Stimulated activated memory B cell treated with anti-CD40 and anti-IgM and Interleukin-4, amounts not matched to agents 10 μg/mL and 1 μg/mL and 100 μg/mL, for 72 hours (primary cell): Measurements from ENCODE around the gene POPDC2.

ENCODE experiments used
- ATAC-seq: fragments of 150-1000 bp; cut with Tn5 transposase; 2 replicates; pipeline ENCODE4 v1.10.0; 2021
- H3K27ac Mint-ChIP-seq: one replicate; pipeline ENCODE4 v1.8.0; 2022; ENCODE audit warnings: mild to moderate bottlenecking, mixed read lengths
- H3K27me3 Mint-ChIP-seq: one replicate; pipeline ENCODE4 v1.8.0; 2022; ENCODE audit warnings: mixed read lengths
- H3K36me3 Mint-ChIP-seq: one replicate; pipeline ENCODE4 v1.8.0; 2022; ENCODE audit warnings: mixed read lengths
- H3K4me1 Mint-ChIP-seq: one replicate; pipeline ENCODE4 v1.8.0; 2022; ENCODE audit warnings: mixed read lengths
- H3K4me3 Mint-ChIP-seq: one replicate; pipeline ENCODE4 v1.8.0; 2022; ENCODE audit warnings: mild to moderate bottlenecking, moderate library complexity, mixed read lengths
- H3K9me3 Mint-ChIP-seq: one replicate; pipeline ENCODE4 v1.8.0; 2022; ENCODE audit warnings: mixed read lengths

POPDC2 gene

DNA sequence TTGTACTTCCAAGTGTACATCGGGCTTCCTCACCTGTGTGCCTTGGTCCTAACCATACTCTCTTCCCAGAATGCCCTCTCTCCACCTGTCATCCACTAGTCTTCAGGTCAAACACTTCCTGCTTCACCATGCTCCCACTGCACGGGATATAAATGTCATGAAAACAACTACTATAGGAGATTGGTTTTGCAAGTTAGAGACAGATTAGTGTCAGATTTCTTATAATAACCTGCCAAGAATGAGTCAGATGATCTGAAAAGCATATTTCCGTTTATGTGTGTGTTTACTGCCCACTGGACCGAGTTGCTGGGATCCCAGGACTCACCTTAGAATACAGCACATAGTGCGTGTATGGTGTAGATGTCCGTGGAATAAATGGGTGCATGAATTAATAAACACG is 41.3 kb downstream of the POPDC2 start:
- Mint-ChIP-seq H3K4me1 (peaks cover 14% of the 10 kb centered on the region), H3K9me3 (no peaks in the 10 kb centered on the region), H3K27ac (peak overlapping the region; percentile 38), H3K27me3 (no peaks in the 10 kb centered on the region), H3K36me3 (peaks cover 19% of the 10 kb centered on the region), H3K4me3 (no peak overlapping the region)
- no peak for ATAC-seq

DNA sequence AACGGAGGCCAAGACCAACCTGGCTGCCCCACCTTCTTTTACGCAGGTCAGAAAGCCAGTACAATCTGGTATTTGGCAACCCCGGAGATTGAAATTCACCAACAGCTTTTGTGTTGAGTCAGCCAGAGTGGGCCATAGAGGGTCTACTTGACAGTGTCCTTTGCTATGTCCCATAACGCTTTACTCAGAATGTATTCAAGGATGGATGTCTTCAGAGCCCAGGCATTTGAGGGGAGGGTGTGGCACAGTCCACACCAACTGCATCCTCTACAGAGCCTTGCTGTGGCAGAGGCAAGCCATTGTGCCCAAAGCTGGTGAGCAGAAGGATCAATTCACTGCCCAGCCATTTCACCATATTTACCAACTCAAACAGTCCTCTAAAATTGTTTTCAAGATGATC is 44.3 kb downstream of the POPDC2 start:
- Mint-ChIP-seq H3K4me3 (no peak overlapping the region), H3K27ac (no peak overlapping the region), H3K4me1 (peaks cover 14% of the 10 kb centered on the region), H3K27me3 (no peaks in the 10 kb centered on the region), H3K36me3 (peaks cover 39% of the 10 kb centered on the region), H3K9me3 (peaks cover 3% of the 10 kb centered on the region)
- ATAC-seq: no peak

DNA sequence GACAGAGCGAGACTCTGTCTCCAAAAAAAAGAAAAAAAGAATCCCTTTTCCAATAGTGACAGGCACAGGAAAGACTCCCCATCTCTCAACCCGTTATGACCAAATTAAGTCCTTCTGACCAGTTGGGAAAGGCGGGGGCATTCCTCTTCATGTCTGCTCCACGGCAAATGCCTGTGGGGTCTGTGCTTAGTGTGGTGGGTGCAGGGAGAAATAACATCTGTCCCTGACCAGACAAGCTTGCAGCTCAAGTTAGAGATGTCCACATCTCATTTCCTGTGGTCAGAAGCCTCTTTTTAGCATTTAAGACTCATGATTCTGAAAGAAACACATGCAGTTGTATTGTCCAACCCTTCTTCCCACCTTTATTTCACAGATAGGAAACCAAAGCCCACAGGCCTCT is 46.5 kb downstream of the POPDC2 start:
- H3K36me3 Mint-ChIP-seq: peaks cover 38% of the 10 kb centered on the region
- peaks cover 3% of the 10 kb centered on the region for H3K9me3 Mint-ChIP-seq
- no peaks in the 10 kb centered on the region for H3K27me3 Mint-ChIP-seq
- peaks cover 2% of the 10 kb centered on the region for H3K4me1 Mint-ChIP-seq
- no peak for ATAC-seq
- H3K27ac Mint-ChIP-seq: no peak overlapping the region
- H3K4me3 Mint-ChIP-seq: no peak overlapping the region

DNA sequence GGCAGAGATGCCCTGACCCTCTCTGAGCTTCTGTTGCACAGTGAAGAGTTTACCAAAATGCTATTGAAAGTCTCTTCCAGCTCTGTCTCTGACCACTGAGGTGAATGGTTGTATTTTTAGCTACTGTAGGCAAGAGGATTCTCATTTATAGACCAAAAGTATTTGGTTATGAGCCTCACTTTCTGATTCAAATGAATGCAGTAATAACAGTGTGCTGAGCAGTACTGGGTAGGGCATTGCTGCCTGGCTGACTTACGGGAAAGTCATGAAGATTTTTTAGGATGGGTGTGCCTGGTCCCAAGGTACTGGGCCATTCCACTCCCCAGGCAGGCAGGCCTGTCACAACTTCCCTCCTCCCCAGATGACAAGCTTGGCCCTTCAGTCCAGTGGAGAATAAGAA is 47.2 kb downstream of the POPDC2 start:
- Mint-ChIP-seq H3K36me3 (peaks cover 39% of the 10 kb centered on the region), H3K27me3 (no peaks in the 10 kb centered on the region), H3K27ac (no peak overlapping the region)

DNA sequence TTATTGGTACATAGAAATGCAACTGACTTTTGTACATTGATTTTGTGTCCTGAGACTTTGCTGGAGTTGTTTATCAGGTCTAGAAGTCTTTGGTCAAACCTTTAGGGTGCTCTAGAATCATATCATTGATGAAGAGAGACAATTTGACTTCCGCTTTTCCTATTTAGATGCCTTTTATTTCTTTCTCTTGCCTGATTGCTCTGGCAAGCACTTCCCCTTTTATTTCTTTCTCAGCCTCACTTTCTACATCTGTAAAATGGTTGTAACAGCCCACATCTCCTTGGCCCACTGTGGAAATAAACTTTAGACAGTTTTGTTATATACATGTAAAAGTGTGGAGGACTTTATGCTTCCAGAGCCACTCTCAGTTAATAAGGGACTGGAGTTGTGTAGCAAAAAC is 48.7 kb downstream of the POPDC2 start:
- no peak overlapping the region for H3K27ac Mint-ChIP-seq
- peaks cover 50% of the 10 kb centered on the region for H3K36me3 Mint-ChIP-seq
- ATAC-seq: no peak
- H3K9me3 Mint-ChIP-seq: peaks cover 3% of the 10 kb centered on the region
- no peak overlapping the region for H3K4me3 Mint-ChIP-seq
- no peaks in the 10 kb centered on the region for H3K4me1 Mint-ChIP-seq
- H3K27me3 Mint-ChIP-seq: no peaks in the 10 kb centered on the region

More for the DNA sequence above, 47.2 kb downstream of the POPDC2 start:
- no peaks in the 10 kb centered on the region for H3K4me1 Mint-ChIP-seq
- H3K4me3 Mint-ChIP-seq: no peak overlapping the region
- peaks cover 3% of the 10 kb centered on the region for H3K9me3 Mint-ChIP-seq
- no peak for ATAC-seq

DNA sequence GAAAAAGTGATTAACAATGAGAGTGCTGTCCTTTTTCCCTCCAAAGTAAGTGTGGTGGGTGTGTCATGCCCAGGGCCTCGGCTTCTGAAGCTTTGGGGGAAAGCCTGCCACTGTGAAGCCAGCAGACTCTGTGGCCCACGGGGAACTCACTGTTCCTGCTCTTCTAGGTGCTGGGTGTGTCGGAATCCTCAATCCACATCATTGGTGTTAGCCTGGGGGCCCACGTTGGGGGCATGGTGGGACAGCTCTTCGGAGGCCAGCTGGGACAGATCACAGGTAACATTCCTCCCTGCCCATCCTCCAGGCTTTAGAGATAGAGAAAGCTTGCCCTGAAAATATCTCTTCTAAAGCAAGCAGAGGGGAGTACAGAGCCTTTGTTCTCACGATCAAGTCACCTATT is 51.1 kb downstream of the POPDC2 start:
- Mint-ChIP-seq H3K27me3 (no peaks in the 10 kb centered on the region), H3K36me3 (peaks cover 39% of the 10 kb centered on the region), H3K4me1 (no peaks in the 10 kb centered on the region), H3K9me3 (peaks cover 3% of the 10 kb centered on the region), H3K4me3 (no peak overlapping the region), H3K27ac (no peak overlapping the region)
- ATAC-seq: no peak

DNA sequence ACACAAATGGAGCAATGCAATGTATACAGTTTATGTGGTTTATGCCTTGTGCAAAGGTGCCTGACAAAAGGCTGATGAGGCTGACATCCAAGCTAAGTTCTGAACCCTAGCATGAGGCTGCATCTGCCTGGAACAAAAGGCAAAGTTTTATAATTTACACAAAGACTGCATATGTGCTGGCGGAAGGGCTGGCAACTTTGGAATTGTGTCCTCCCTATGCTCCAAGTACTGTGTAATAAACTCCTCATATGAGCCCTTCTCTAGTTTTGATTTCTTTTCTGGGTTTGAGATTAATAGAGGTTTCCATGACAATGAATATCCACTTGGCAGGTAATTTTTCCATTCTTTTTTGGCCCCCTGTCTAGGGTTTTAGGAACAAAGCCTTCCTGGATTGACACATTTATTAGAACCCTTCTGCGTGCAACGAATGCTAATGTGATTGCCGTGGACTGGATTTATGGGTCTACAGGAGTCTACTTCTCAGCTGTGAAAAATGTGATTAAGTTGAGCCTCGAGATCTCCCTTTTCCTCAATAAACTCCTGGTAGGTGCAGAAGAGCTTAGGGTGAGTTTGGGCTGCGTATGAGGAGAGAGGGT is 51.9 kb downstream of the POPDC2 start:
- H3K9me3 Mint-ChIP-seq: peaks cover 3% of the 10 kb centered on the region
- peaks cover 39% of the 10 kb centered on the region for H3K36me3 Mint-ChIP-seq
- no peaks in the 10 kb centered on the region for H3K27me3 Mint-ChIP-seq
- no peak overlapping the region for H3K4me3 Mint-ChIP-seq
- H3K27ac Mint-ChIP-seq: no peak overlapping the region
- ATAC-seq: no peak
- H3K4me1 Mint-ChIP-seq: no peaks in the 10 kb centered on the region

DNA sequence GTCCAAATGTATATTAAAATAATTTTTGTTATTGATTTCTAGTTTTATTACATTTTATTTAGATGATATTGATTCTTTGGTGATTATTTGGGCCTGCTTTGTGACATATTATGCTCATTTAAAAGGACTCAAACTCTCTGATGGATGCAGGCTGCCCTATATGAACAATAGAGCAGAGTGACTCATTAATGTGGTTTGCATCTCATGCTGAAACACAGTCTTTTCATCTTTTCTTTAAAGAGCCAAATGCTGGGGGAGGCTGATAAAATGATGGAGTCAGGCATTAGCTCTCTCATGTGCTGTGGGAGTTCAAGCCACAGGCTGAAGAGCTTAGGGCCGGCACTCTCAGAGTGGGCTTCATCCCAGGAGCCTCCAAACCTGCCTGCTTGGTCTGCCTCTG is 55.5 kb downstream of the POPDC2 start:
- no peaks in the 10 kb centered on the region for H3K9me3 Mint-ChIP-seq
- peaks cover 19% of the 10 kb centered on the region for H3K36me3 Mint-ChIP-seq
- ATAC-seq: no peak
- no peak overlapping the region for H3K27ac Mint-ChIP-seq
- H3K27me3 Mint-ChIP-seq: no peaks in the 10 kb centered on the region
- no peak overlapping the region for H3K4me3 Mint-ChIP-seq
- H3K4me1 Mint-ChIP-seq: peaks cover 30% of the 10 kb centered on the region

DNA sequence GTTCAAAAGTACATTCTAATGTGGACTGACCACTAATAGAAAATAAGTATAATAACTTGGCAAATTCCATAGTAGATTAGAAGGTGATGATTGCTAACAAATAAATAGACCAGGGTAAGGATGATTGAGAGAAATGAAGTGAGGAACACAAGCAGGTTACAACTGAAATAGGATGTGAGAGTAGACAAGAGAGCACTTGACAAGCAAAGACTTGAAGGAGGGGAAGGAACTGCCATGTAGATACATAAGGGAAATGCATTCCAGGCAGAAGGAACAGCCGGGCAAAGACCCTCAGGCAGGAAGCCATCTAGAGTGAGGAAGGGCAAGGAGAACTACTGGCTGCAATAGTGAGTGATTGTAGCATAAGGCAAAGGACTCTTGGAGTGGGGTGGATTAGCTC is 57.7 kb downstream of the POPDC2 start:
- H3K4me3 Mint-ChIP-seq: no peak overlapping the region

DNA sequence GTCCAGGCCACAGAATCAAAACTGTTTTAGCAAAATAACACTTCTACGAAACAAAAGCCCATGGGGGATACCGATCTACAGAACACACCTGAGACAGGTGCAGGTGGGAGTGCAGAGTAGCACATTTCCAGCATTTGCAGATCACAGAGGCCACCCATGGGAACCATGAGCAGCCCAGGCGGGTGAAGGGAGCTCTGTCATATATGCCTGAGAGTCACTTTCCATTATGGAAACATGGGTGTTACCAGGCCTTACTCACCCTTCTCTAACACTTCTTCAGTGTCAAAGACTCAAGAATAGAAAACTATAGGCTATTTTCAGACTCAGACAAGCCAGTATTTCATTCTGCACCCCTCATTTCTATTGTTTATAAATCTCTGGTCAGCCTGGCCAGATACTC is 59.2 kb downstream of the POPDC2 start:
- no peaks in the 10 kb centered on the region for H3K9me3 Mint-ChIP-seq
- H3K4me3 Mint-ChIP-seq: peak overlapping the region; percentile 19
- no peaks in the 10 kb centered on the region for H3K36me3 Mint-ChIP-seq
- no peaks in the 10 kb centered on the region for H3K27me3 Mint-ChIP-seq
- H3K27ac Mint-ChIP-seq: peak overlapping the region; percentile 90
- no peak for ATAC-seq
- peaks cover 66% of the 10 kb centered on the region for H3K4me1 Mint-ChIP-seq

More for the DNA sequence above, 57.7 kb downstream of the POPDC2 start:
- no peak for ATAC-seq
- Mint-ChIP-seq H3K4me1 (peaks cover 52% of the 10 kb centered on the region), H3K27me3 (no peaks in the 10 kb centered on the region), H3K27ac (no peak overlapping the region), H3K9me3 (no peaks in the 10 kb centered on the region), H3K36me3 (peaks cover 7% of the 10 kb centered on the region)

DNA sequence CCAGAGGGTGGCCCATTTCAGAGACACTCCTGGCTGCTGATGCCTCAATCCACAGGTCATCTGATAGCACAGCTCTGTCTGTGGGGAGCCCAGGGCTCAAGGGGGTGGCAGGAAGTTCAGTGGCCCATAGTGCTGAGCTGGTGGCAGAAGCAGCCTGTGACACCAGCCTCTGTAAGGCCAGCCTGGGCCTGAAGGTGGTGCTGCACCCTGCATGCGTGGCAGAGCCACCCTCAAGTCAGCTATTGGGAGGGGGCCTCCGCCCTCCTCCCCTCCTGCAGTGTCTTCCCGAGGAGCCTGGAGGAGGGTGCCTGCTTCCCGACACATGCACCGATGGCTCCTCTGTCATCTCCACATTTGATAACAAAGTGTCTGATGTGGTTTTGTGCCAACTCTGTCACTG is 59.7 kb downstream of the POPDC2 start:
- Mint-ChIP-seq H3K9me3 (no peaks in the 10 kb centered on the region), H3K4me3 (peak overlapping the region; percentile 32), H3K36me3 (no peaks in the 10 kb centered on the region), H3K27ac (peak overlapping the region; percentile 90), H3K27me3 (no peaks in the 10 kb centered on the region), H3K4me1 (peaks cover 70% of the 10 kb centered on the region)
- peak; percentile 79 for ATAC-seq

DNA sequence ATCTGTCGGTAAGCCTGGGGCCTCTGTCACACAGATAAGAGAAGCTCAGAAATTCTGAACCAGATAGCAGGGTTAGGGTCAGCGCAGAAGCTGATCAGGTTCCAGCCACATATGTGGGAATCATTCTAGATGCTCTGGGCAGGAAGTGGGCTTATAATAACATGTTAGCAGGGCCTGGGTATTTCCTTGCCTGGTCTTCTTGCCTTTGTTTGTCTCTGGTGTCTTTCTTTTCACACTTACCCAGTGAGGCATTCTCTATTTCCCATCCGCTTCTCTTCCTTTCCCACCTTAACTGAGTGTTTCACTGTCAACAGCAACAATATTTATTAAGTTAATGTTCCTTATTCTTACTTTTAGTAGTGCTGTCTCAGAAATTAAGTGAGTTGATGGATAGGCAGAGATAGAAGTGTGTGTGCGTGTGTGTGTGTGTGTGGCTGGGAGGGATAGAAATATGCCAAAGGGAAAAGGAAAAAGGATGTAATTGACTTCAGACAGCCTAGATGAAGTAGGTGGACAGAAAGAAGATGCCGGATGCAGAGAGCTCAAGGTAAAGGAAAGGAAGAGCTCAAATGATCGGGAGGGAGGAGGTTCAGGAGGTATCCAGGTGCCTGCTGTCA is 60.7 kb downstream of the POPDC2 start:
- no peaks in the 10 kb centered on the region for H3K9me3 Mint-ChIP-seq
- no peak for ATAC-seq
- H3K4me3 Mint-ChIP-seq: peak overlapping the region; percentile 63
- H3K27ac Mint-ChIP-seq: peak overlapping the region; percentile 90
- H3K27me3 Mint-ChIP-seq: no peaks in the 10 kb centered on the region
- peaks cover 73% of the 10 kb centered on the region for H3K4me1 Mint-ChIP-seq
- H3K36me3 Mint-ChIP-seq: no peaks in the 10 kb centered on the region

DNA sequence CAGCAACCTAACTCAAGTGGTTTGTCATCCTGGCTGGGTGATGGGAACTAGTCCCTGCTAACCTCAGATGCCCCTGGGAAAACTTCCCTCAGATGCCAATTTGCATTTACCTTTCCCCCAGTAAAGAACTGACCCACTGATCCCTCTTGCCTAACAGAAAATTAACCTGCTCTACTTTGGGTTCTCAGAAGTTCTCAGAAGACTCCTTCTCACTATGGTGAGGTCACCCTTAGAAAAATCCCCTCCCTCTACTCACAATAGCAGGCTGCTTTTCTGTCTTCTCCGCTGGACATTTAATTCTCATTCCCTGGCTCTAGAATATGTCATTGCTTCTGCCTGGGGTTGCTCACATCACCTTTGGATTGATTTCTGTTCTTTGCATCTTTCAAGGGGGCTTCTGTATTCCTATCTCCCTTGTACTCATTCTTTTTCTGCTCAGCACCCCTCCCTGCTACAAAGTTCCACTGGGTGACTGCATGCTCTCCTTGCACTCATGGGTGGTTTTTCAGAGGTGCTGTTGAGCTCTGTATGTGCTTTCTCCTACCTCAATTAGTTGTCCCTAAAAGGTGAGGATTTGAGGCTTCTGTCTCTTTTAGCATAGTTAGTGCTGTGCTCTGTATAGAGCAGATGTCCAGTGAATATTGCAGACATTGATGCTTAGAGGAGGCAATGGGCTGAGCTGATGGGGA is 61.8 kb downstream of the POPDC2 start:
- H3K9me3 Mint-ChIP-seq: no peaks in the 10 kb centered on the region
- H3K4me3 Mint-ChIP-seq: peak overlapping the region; percentile 49
- H3K27me3 Mint-ChIP-seq: no peaks in the 10 kb centered on the region
- peaks cover 73% of the 10 kb centered on the region for H3K4me1 Mint-ChIP-seq
- H3K36me3 Mint-ChIP-seq: peaks cover 6% of the 10 kb centered on the region
- ATAC-seq: peak; percentile 85
- peak overlapping the region; percentile 90 for H3K27ac Mint-ChIP-seq

DNA sequence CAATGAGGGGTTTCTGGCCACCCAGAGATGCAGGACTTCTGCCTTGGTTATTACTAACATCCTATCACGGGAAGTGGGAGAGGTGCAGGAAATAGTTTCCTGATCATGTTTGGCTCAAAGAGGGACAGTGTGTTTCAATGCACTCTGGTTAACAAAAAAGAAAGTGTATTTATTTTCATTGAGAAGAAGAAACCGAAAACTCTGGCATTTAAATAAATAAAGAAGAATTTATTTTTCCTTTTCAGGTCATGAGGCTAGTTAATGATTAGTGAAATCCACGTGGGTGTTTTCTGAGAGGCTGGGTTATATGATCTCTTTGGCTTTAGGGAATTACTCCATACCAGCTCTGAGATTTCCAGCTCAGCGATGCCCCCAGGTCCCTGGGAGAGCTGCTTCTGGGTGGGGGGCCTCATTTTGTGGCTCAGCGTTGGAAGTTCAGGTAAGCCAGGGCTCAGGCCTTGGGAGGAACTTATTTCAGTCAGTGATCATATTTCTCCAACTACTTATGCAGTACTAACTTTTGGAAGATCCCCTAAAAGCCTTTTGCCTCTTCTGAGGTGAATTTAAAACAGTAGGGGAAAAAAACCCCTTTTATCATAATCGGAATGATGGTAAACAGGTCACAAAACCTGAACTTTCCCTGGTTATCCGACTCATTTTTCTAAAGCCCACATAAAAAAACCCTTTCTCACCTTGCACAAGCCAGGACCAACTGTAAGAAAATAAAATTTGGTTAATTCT is 62.7 kb downstream of the POPDC2 start, which contains the start of gene PLA1A:
Gene PLA1A, plus strand, starts transcription at position 338 of the 741 bp plus-strand sequence. Its CDS starts 29 bp downstream, at position 367.
- Mint-ChIP-seq H3K27ac (peak within 1 kb of the TSS; percentile 90), H3K9me3 (no peaks in the 10 kb centered on the region), H3K4me1 (peaks cover 73% of the 10 kb centered on the region), H3K4me3 (peak within 1 kb of the TSS; percentile 49), H3K27me3 (no peaks in the 10 kb centered on the region), H3K36me3 (peaks cover 6% of the 10 kb centered on the region)
- ATAC-seq: peak; percentile 46

DNA sequence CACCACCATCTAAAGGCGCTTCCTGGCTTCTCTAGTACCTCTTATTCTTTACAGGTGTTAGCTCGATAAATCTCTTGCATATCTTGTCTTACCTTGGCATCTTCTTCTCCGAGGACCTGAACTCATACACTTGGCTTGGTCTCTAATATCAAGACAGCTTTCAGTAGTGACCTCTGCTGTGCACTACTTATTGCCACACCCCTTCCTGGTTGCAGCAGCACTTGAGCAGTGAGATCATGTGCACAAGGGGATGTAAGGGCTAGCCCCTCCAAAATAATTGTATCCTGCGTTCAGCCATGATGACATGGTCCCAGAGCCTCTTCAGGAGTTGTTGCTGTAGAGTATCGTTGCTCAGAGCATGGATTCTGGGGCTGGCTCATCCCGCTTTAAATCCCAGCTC is 64.0 kb downstream of the POPDC2 start:
- H3K4me3 Mint-ChIP-seq: peak overlapping the region; percentile 6
- H3K36me3 Mint-ChIP-seq: peaks cover 6% of the 10 kb centered on the region
- H3K27me3 Mint-ChIP-seq: no peaks in the 10 kb centered on the region
- H3K27ac Mint-ChIP-seq: peak overlapping the region; percentile 90
- H3K9me3 Mint-ChIP-seq: no peaks in the 10 kb centered on the region
- H3K4me1 Mint-ChIP-seq: peaks cover 70% of the 10 kb centered on the region
- ATAC-seq: no peak
